ENCODE data around the gene CYP2A6.
"Not testable (repeated sequence)": the region's sequence is repeated elsewhere in the genome, so short reads cannot be mapped to it uniquely, and the experiment has no call there.

DNA sequence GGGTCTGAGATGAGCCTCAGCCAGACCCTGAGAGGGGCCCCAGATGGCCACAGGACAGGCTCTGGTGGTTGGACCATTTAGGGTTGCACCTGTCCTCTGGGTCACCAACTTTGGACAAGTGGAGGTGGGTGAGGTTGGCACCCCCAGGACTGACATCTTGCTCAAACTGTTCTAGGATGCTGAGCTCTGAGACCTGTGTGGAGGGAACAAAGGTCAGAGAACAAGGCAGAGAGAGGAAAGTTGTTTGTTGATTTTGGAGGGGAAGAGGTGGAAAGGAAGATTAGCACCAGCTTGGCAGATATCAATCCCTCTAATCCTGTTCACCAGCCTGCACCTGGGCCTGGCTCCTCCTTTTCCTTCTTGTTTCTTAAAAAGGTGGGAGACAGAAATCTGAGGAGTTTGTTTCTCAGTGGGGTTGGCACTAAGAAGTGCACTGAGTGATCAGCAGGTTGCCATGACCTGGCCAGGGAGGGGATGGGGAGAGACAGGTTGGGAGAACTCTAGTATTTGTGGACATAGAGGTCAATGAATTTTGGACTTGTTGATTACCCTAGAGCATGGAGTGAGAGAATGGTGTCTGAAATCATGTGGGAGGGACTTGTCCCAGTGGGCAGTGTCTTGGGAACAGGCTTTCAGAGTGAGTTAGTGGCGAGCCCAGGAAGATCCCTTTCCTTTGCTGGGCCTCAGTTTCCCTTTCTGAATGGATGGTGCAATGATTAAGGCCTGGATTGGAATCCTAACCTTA lies 34.1 kb upstream of the CYP2A6 start:
- TF ChIP-seq POLR2AphosphoS5 (IDR thresholded peaks at IDR 0.05; ENCODE audit: borderline replicate concordance, low read depth, low read length); EZH2 (IDR thresholded peaks at IDR 0.05): not testable (repeated sequence)
